Posterior cingulate gyrus (tissue), 11 donors: ENCODE measurements around the gene KCNJ1.
A peak's percentile ranks its signal among the peaks of the same experiment; 100 is the strongest.

Experiments
- DNase-seq, 10 donors: peaks; one replicate each; pipeline versions ENCODE4 v3.0.0 to v3.0.0-alpha.2; 2020 to 2021; ENCODE audit warnings: mixed read lengths in 3 of 10
- intact Hi-C: fragments of 100-400 bp; cut with DNase I; formaldehyde crosslinking; loops from one replicate; pipeline ENCODE4 v1.15.1; 2023

KCNJ1 gene

GRCh38 chr11:128867277-128867676 lies at the start of gene KCNJ1:
TSS of gene KCNJ1 (minus strand) at chr11:128867296. CDS start at chr11:128840243, 27,053 bp downstream.
- intact Hi-C loops = no loop called here
- DNase-seq = no peak

GRCh38 chr11:128916681-128917080 lies 49.6 kb upstream of the KCNJ1 start:
- peak in 1 of 10 donors; percentile 67 for DNase-seq
- intact Hi-C loops = no loop called here

- intact Hi-C loops = no loop called here
These were observed 49.0 kb upstream of the KCNJ1 start for GRCh38 chr11:128916037-128916572.

GRCh38 chr11:128915149-128915521 lies 48.0 kb upstream of the KCNJ1 start:
- no peak for DNase-seq
- intact Hi-C loops = no loop called here

More at GRCh38 chr11:128916037-128916572, 49.0 kb upstream of the KCNJ1 start:
- DNase-seq = no peak

- intact Hi-C loops = no loop called here
These were observed 47.4 kb upstream of the KCNJ1 start for GRCh38 chr11:128914216-128915148.

GRCh38 chr11:128913806-128914205 lies 46.7 kb upstream of the KCNJ1 start:
- intact Hi-C loops = no loop called here
- DNase-seq = peak in 1 of 10 donors; percentile 78

More at GRCh38 chr11:128914216-128915148, 47.4 kb upstream of the KCNJ1 start:
- DNase-seq = peak in 1 of 10 donors; percentile 77

GRCh38 chr11:128911701-128912100 lies 44.6 kb upstream of the KCNJ1 start:
- DNase-seq = no peak
- intact Hi-C loops = no loop called here

- intact Hi-C loops = no loop called here
- peak in 1 of 10 donors; percentile 81 for DNase-seq
These were observed 44.1 kb upstream of the KCNJ1 start for GRCh38 chr11:128911239-128911638.

GRCh38 chr11:128910576-128910975 lies 43.5 kb upstream of the KCNJ1 start:
- intact Hi-C loops = no loop called here
- no peak for DNase-seq

GRCh38 chr11:128909438-128910125 lies 42.5 kb upstream of the KCNJ1 start:
- intact Hi-C loops = no loop called here
- DNase-seq = no peak

- intact Hi-C loops = no loop called here
- DNase-seq = peak in 8 of 10 donors; percentile 41 to 92 (median 62)
These were observed 41.5 kb upstream of the KCNJ1 start for GRCh38 chr11:128908391-128909246.

GRCh38 chr11:128907585-128907984 lies 40.5 kb upstream of the KCNJ1 start:
- DNase-seq = peak in 1 of 10 donors; percentile 8
- intact Hi-C loops = no loop called here

- intact Hi-C loops = no loop called here
- peak in 1 of 10 donors; percentile 22 for DNase-seq
These were observed 39.3 kb upstream of the KCNJ1 start for GRCh38 chr11:128906185-128907050.

- intact Hi-C loops = no loop called here
- no peak for DNase-seq
These were observed 38.5 kb upstream of the KCNJ1 start for GRCh38 chr11:128905345-128906184.

GRCh38 chr11:128904656-128905344 lies 37.7 kb upstream of the KCNJ1 start:
- intact Hi-C loops = loop anchor here (5.0 kb wide), 1 partner anchor 38 kb away; the partner anchor contains the start of gene TP53AIP1
- no peak for DNase-seq

GRCh38 chr11:128904303-128904655 lies 37.2 kb upstream of the KCNJ1 start:
- no peak for DNase-seq
- intact Hi-C loops = loop anchor here (5.0 kb wide), 1 partner anchor 38 kb away; the partner anchor contains the start of gene TP53AIP1

GRCh38 chr11:128903248-128904061 lies 36.4 kb upstream of the KCNJ1 start:
- DNase-seq = peak in 5 of 10 donors; percentile 23 to 90 (median 43)
- intact Hi-C loops = loop anchor here (5.0 kb wide), 1 partner anchor 39 kb away; the partner anchor contains the start of gene TP53AIP1
